Transverse colon (tissue), 4 donors: ENCODE results near the gene RNPEPL1.

Source experiments
- POLR2A ChIP-seq: fragments of 450-650 bp; IDR thresholded peaks from one replicate; pipeline ENCODE4 v1.6.1; 2016; ENCODE audit warnings: antibody characterized with exemption, mild to moderate bottlenecking, moderate library complexity
- POLR2AphosphoS5 ChIP-seq, 3 donors: sonication (generic); formaldehyde crosslinking; IDR thresholded peaks; one replicate each; pipeline ENCODE4 v1.6.1; 2016; ENCODE audit warnings: antibody characterized with exemption in 3 of 3
- TF ChIP-seq, protein P1 (sequence below), 5 experiments: fragments of 200-600 bp in 3 of 5; fragments of 450-650 bp in 2 of 5; sonication (generic) in 3 of 5; IDR thresholded peaks; 1 replicate in 2 of 5; 2 replicates in 3 of 5; pipeline ENCODE4 v1.5.1; 2016 to 2017; ENCODE audit warnings: antibody characterized with exemption in 5 of 5, inconsistent platforms in 3 of 5, mild to moderate bottlenecking in 2 of 5, moderate library complexity in 1 of 5

DNA sequence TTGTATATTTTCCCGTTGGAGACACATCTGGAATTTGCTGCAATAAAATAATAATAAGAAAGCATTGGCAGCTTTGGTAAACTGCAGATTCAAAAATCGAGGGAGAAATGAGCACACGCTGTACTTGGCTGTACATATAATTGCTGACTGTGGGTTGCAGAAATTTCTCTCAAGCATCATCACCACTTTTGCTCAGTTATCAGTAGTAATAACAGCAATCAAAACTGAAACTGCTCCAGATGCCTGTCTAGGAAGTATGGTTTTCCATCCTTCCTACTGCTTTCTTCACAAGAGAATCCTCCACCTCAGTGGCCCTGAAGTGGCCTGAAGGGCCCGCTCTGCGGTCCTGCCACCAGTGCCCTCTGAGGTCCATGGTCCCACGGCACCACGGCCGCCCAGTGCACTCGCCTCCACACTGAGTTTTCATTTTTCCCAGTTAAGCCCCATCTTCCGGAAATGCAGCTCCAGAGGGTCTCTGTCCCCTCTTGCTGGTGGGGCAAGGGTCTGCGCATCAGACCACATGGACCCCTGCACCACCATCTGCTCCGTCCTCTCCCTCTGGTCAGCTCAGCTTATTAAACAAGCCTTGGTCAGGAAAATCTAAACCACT, 4.2 kb upstream of the RNPEPL1 start:
- TF ChIP-seq POLR2A (no peak), POLR2AphosphoS5 (IDR thresholded peaks at IDR 0.05) (no peak)
- TF ChIP-seq, protein P1, sequence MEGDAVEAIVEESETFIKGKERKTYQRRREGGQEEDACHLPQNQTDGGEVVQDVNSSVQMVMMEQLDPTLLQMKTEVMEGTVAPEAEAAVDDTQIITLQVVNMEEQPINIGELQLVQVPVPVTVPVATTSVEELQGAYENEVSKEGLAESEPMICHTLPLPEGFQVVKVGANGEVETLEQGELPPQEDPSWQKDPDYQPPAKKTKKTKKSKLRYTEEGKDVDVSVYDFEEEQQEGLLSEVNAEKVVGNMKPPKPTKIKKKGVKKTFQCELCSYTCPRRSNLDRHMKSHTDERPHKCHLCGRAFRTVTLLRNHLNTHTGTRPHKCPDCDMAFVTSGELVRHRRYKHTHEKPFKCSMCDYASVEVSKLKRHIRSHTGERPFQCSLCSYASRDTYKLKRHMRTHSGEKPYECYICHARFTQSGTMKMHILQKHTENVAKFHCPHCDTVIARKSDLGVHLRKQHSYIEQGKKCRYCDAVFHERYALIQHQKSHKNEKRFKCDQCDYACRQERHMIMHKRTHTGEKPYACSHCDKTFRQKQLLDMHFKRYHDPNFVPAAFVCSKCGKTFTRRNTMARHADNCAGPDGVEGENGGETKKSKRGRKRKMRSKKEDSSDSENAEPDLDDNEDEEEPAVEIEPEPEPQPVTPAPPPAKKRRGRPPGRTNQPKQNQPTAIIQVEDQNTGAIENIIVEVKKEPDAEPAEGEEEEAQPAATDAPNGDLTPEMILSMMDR (IDR thresholded peaks at IDR 0.05), result no peak
